Lower leg skin (tissue), 3 donors: ENCODE data around the gene FAM20A.

Source experiments
- CTCF ChIP-seq, 3 donors: fragments of 450-650 bp; IDR thresholded peaks; one replicate each; pipeline ENCODE4 v1.5.1; 2016; ENCODE audit warnings: antibody characterized with exemption in 3 of 3, mild to moderate bottlenecking in 3 of 3, moderate library complexity in 2 of 3
- POLR2A ChIP-seq, 2 donors: fragments of 450-650 bp; IDR thresholded peaks; one replicate each; pipeline ENCODE4 v1.6.1; 2016 to 2017; ENCODE audit warnings: antibody characterized with exemption in 2 of 2, mild to moderate bottlenecking in 1 of 2, moderate library complexity in 1 of 2

GRCh38 chr17:68642118-68642412 is 40.9 kb upstream of the FAM20A start:
- TF ChIP-seq CTCF (IDR thresholded peaks at IDR 0.05) = no peak
- no peak for TF ChIP-seq POLR2A (IDR thresholded peaks at IDR 0.05)
